Mesendoderm (in vitro differentiated cells): ENCODE results near the gene PTPRF.

Source experiments
- DNase-seq: peaks from one replicate; pipeline ENCODE4 v3.0.0; 2013
- H2AK5ac ChIP-seq: 2 replicates; pipeline ENCODE4 v1.6.1; 2013; ENCODE audit warnings: low read length, inconsistent platforms
- H2BK120ac ChIP-seq: 2 replicates; pipeline ENCODE4 v1.6.1; 2013; ENCODE audit warnings: low read depth, mild to moderate bottlenecking, low read length, moderate library complexity, mixed read lengths
- H2BK15ac ChIP-seq: replicated peaks from 2 replicates; pipeline ENCODE4 v1.6.1; 2013; ENCODE audit warnings: low read depth, mild to moderate bottlenecking, moderate library complexity
- H2BK5ac ChIP-seq: 2 replicates; pipeline ENCODE4 v1.6.1; 2013; ENCODE audit warnings: low read length, inconsistent platforms
- H3K18ac ChIP-seq: 2 replicates; pipeline ENCODE4 v1.6.1; 2013; ENCODE audit warnings: mild to moderate bottlenecking, low read length, mixed read lengths
- H3K23ac ChIP-seq: one replicate; pipeline ENCODE4 v1.6.1; 2013; ENCODE audit warnings: low read length
- H3K27ac ChIP-seq: 2 replicates; pipeline ENCODE4 v1.5.1; 2013; ENCODE audit warnings: low read depth, mild to moderate bottlenecking, inconsistent platforms, low read length, moderate library complexity
- H3K27me3 ChIP-seq: 2 replicates; pipeline ENCODE4 v1.6.1; 2013; ENCODE audit warnings: low read length, control low read depth, mild to moderate bottlenecking, inconsistent platforms; ENCODE audit not compliant: insufficient read depth, poor library complexity
- H3K36me3 ChIP-seq: 2 replicates; pipeline ENCODE4 v1.6.1; 2013; ENCODE audit warnings: low read length, inconsistent platforms; ENCODE audit not compliant: control insufficient read depth, insufficient read depth
- H3K4ac ChIP-seq: one replicate; pipeline ENCODE4 v1.6.1; 2013; ENCODE audit warnings: low read depth, mild to moderate bottlenecking, low read length, moderate library complexity
- H3K4me1 ChIP-seq: 2 replicates; pipeline ENCODE4 v1.6.1; 2013; ENCODE audit warnings: low read depth, low read length, inconsistent platforms; ENCODE audit not compliant: control insufficient read depth
- H3K4me2 ChIP-seq: 2 replicates; pipeline ENCODE4 v1.6.1; 2013; ENCODE audit warnings: low read length
- H3K4me3 ChIP-seq: 2 replicates; pipeline ENCODE4 v1.5.1; 2013; ENCODE audit warnings: mild to moderate bottlenecking, low read length
- H3K56ac ChIP-seq: one replicate; pipeline ENCODE4 v1.6.1; 2013; ENCODE audit warnings: low read length
- H3K79me1 ChIP-seq: 2 replicates; pipeline ENCODE4 v1.6.1; 2013; ENCODE audit warnings: low read length, inconsistent platforms
- H3K79me2 ChIP-seq: 2 replicates; pipeline ENCODE4 v1.6.1; 2013; ENCODE audit warnings: mild to moderate bottlenecking, low read length; ENCODE audit not compliant: control insufficient read depth, insufficient read depth
- H3K9ac ChIP-seq: 2 replicates; pipeline ENCODE4 v1.6.1; 2013; ENCODE audit warnings: low read length, inconsistent platforms
- H4K5ac ChIP-seq: one replicate; pipeline ENCODE4 v1.6.1; 2013; ENCODE audit warnings: low read length
- H4K8ac ChIP-seq: one replicate; pipeline ENCODE4 v1.6.1; 2013; ENCODE audit warnings: low read depth, mild to moderate bottlenecking, control low read depth, low read length, moderate library complexity
- WGBS: extraction: QIAGEN DNeasy Blood & Tissue Kit; methylation state at CpG from one replicate; pipeline ENCODE4 v1.1.7; 2013; ENCODE audit warnings: low lambda C conversion rate, missing lambda C conversion rate; ENCODE audit not compliant: insufficient coverage; ENCODE audit errors: extremely low coverage; 5-methylcytosine and 5-hydroxymethylcytosine counted together

PTPRF gene

GRCh38 chr1:43531107-43531905 is 623 bp downstream of the PTPRF start:
- peaks cover 20% of the 10 kb centered on the region for H3K79me1 ChIP-seq
- no peak overlapping the region for H2BK5ac ChIP-seq
- no peaks in the 10 kb centered on the region for H3K27me3 ChIP-seq
- no peak overlapping the region for H2AK5ac ChIP-seq
- no peaks in the 10 kb centered on the region for H3K36me3 ChIP-seq
- H3K4me3 ChIP-seq, result peak overlapping the region; percentile 54
- H3K79me2 ChIP-seq, result peaks cover 43% of the 10 kb centered on the region
- H3K56ac ChIP-seq, result peak overlapping the region; percentile 90
- DNase-seq, result peak; percentile 60
- peak overlapping the region; percentile 92 for H3K4ac ChIP-seq
- H3K9ac ChIP-seq, result peak overlapping the region; percentile 86
- peaks cover 22% of the 10 kb centered on the region for H3K4me1 ChIP-seq
- peak overlapping the region; percentile 49 for H2BK120ac ChIP-seq
- no CpG with 5 or more reads among the region's 102 CpGs for WGBS
- H4K5ac ChIP-seq, result no peak overlapping the region
- no peak overlapping the region for H3K23ac ChIP-seq
- no peak overlapping the region for H4K8ac ChIP-seq
- peak overlapping the region; percentile 63 for H3K27ac ChIP-seq
- peak overlapping the region; percentile 92 for H3K18ac ChIP-seq
- H3K4me2 ChIP-seq, result peak overlapping the region; percentile 66
- no peak overlapping the region for H2BK15ac ChIP-seq

GRCh38 chr1:43531906-43532584 is 1.4 kb downstream of the PTPRF start:
- Histone ChIP-seq H3K27ac (peak overlapping the region; percentile 63), H3K4ac (peak overlapping the region; percentile 41), H2AK5ac (no peak overlapping the region), H3K4me3 (peak overlapping the region; percentile 54), H3K23ac (no peak overlapping the region), H3K79me2 (peaks cover 50% of the 10 kb centered on the region), H2BK120ac (no peak overlapping the region), H4K5ac (no peak overlapping the region), H2BK5ac (no peak overlapping the region), H3K56ac (peak overlapping the region; percentile 90), H3K36me3 (no peaks in the 10 kb centered on the region), H2BK15ac (no peak overlapping the region), H3K9ac (peak overlapping the region; percentile 86), H4K8ac (no peak overlapping the region), H3K4me1 (peaks cover 23% of the 10 kb centered on the region), H3K27me3 (no peaks in the 10 kb centered on the region), H3K4me2 (peak overlapping the region; percentile 66), H3K79me1 (peaks cover 26% of the 10 kb centered on the region), H3K18ac (peak overlapping the region; percentile 92)
- no CpG with 5 or more reads among the region's 15 CpGs for WGBS
- peak; percentile 61 for DNase-seq

GRCh38 chr1:43532716-43533115 is 2.0 kb downstream of the PTPRF start:
- Histone ChIP-seq H3K56ac (peak overlapping the region; percentile 40), H3K27me3 (no peaks in the 10 kb centered on the region), H3K4me1 (peaks cover 23% of the 10 kb centered on the region), H3K4ac (no peak overlapping the region), H3K4me2 (peak overlapping the region; percentile 66), H3K18ac (no peak overlapping the region), H3K36me3 (no peaks in the 10 kb centered on the region), H4K5ac (no peak overlapping the region), H4K8ac (no peak overlapping the region), H2BK15ac (no peak overlapping the region), H2BK5ac (no peak overlapping the region), H3K27ac (no peak overlapping the region), H3K9ac (peak overlapping the region; percentile 86), H3K23ac (peak overlapping the region; percentile 51), H2BK120ac (no peak overlapping the region), H2AK5ac (no peak overlapping the region), H3K79me2 (peaks cover 57% of the 10 kb centered on the region), H3K79me1 (peaks cover 30% of the 10 kb centered on the region), H3K4me3 (no peak overlapping the region)
- no CpG with 5 or more reads among the region's 5 CpGs for WGBS
- DNase-seq, result no peak

GRCh38 chr1:43533584-43533983 is 2.9 kb downstream of the PTPRF start:
- Histone ChIP-seq H3K27me3 (no peaks in the 10 kb centered on the region), H3K79me2 (peaks cover 62% of the 10 kb centered on the region), H2BK120ac (no peak overlapping the region), H3K27ac (no peak overlapping the region), H3K36me3 (peaks cover under 1% of the 10 kb centered on the region), H4K5ac (no peak overlapping the region), H2AK5ac (no peak overlapping the region), H3K18ac (no peak overlapping the region), H3K79me1 (peaks cover 34% of the 10 kb centered on the region), H3K4me3 (no peak overlapping the region), H3K23ac (peak overlapping the region; percentile 86), H3K9ac (peak overlapping the region; percentile 13), H4K8ac (no peak overlapping the region), H3K4me2 (no peak overlapping the region), H2BK5ac (no peak overlapping the region), H3K4ac (no peak overlapping the region), H3K56ac (peak overlapping the region; percentile 40), H2BK15ac (no peak overlapping the region), H3K4me1 (peaks cover 23% of the 10 kb centered on the region)
- DNase-seq, result no peak
- no CpG with 5 or more reads among the region's 9 CpGs for WGBS

- peak overlapping the region; percentile 22 for H3K56ac ChIP-seq
- H3K79me2 ChIP-seq, result peaks cover 67% of the 10 kb centered on the region
- H2BK120ac ChIP-seq, result no peak overlapping the region
- H4K5ac ChIP-seq, result no peak overlapping the region
- no peak overlapping the region for H3K4ac ChIP-seq
- DNase-seq, result no peak
- peaks cover 23% of the 10 kb centered on the region for H3K4me1 ChIP-seq
- WGBS, result no CpG with 5 or more reads among the region's 2 CpGs
- no peak overlapping the region for H3K27ac ChIP-seq
- peak overlapping the region; percentile 68 for H3K23ac ChIP-seq
- H3K27me3 ChIP-seq, result no peaks in the 10 kb centered on the region
- no peak overlapping the region for H3K18ac ChIP-seq
- H3K4me2 ChIP-seq, result no peak overlapping the region
- H3K4me3 ChIP-seq, result no peak overlapping the region
- H2BK5ac ChIP-seq, result no peak overlapping the region
- H2AK5ac ChIP-seq, result no peak overlapping the region
- H3K36me3 ChIP-seq, result peaks cover 2% of the 10 kb centered on the region
- no peak overlapping the region for H4K8ac ChIP-seq
- H2BK15ac ChIP-seq, result no peak overlapping the region
- no peak overlapping the region for H3K9ac ChIP-seq
- peaks cover 36% of the 10 kb centered on the region for H3K79me1 ChIP-seq
These were observed 3.6 kb downstream of the PTPRF start for GRCh38 chr1:43534256-43534655.
